Keratinocyte (primary cell): ENCODE data around the gene STAMBPL1.

Source experiments
- EZH2 ChIP-seq: IDR thresholded peaks from one replicate; pipeline ENCODE4 v1.6.1; 2012; ENCODE audit warnings: inconsistent platforms, mild to moderate bottlenecking, low read length, moderate library complexity
- TF ChIP-seq, protein P1 (sequence below), 3 experiments: IDR thresholded peaks in 1 of 3; conservative IDR thresholded peaks in 1 of 3; optimal IDR thresholded peaks in 1 of 3; 2 replicates in 2 of 3; 3 replicates in 1 of 3; pipeline versions ENCODE3 to v1.5.1; 2011; ENCODE audit warnings: low read length in 3 of 3, mild to moderate bottlenecking in 3 of 3, moderate library complexity in 2 of 3, control low read depth in 1 of 3, inconsistent platforms in 1 of 3; ENCODE audit not compliant: insufficient read depth in 2 of 3; ENCODE audit errors: extremely low read depth in 1 of 3

DNA sequence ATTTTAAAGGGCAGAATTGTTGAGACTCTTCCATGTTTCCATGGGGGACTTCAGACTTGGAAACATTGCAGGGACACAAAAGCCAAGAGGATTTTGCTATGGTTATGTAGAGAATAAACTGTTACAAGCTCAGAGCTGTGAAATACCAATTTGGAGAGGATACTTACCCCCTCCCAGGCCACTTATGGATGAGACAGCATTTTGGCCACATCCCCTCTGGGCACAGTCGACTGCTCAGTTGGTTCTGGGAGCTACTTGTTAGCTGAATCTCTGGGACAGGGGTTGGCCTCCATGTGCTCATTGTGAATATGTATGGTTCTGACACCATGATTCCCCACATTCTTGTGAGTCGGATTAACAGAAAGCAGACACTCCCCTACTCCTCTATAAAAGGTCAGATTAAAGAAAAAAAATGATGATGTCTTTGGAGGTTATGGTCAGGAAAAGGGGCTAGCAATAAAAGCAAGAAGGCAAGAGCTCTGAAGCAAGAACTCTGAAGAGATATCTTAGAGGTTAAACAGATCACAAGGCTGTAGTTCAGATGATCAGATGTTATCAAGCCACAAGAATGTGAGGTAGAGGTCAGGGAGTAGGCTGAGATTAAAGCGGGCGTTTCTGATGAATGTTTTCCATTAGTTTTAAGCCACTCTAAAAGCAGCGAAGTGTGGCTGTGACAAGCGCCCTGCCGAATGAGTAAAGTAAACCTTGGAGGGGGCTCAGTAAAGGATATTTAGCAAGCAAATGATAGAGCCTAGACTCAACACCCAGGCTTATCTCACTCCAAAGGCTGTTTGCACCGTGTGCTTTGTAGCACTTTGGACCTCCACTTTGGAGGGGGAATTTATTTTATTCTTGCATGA, 17.2 kb downstream of the STAMBPL1 start:
- TF ChIP-seq, protein P1, sequence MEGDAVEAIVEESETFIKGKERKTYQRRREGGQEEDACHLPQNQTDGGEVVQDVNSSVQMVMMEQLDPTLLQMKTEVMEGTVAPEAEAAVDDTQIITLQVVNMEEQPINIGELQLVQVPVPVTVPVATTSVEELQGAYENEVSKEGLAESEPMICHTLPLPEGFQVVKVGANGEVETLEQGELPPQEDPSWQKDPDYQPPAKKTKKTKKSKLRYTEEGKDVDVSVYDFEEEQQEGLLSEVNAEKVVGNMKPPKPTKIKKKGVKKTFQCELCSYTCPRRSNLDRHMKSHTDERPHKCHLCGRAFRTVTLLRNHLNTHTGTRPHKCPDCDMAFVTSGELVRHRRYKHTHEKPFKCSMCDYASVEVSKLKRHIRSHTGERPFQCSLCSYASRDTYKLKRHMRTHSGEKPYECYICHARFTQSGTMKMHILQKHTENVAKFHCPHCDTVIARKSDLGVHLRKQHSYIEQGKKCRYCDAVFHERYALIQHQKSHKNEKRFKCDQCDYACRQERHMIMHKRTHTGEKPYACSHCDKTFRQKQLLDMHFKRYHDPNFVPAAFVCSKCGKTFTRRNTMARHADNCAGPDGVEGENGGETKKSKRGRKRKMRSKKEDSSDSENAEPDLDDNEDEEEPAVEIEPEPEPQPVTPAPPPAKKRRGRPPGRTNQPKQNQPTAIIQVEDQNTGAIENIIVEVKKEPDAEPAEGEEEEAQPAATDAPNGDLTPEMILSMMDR (optimal IDR thresholded peaks at IDR 0.05 in 1 of 3, IDR thresholded peaks at IDR 0.05 in 1 of 3, conservative IDR thresholded peaks at IDR 0.05 in 1 of 3; ENCODE audit: extremely low read depth in 1 of 3, insufficient read depth in 2 of 3, low read length in 3 of 3): no peak
- no peak for TF ChIP-seq EZH2
